ENCODE data around the gene EBP. TPM values are rescaled to one million over a fixed set of nuclear protein-coding genes. Genes with fewer than 3 reads are reported as not detected.
"Not testable (repeated sequence)": the region's sequence is repeated elsewhere in the genome, so short reads cannot be mapped to it uniquely, and the experiment has no call there.

EBP gene
- total RNA-seq, 1 donor: 45.6 TPM

- no peaks in the 10 kb centered on the region for H3K9me3 ChIP-seq (ENCODE audit: low read depth, low read length)
- no peak for DNase-seq (ENCODE audit: insufficient read length, low spot score, missing footprints)
- H3K36me3 ChIP-seq (ENCODE audit: insufficient read depth, low read length): no peaks in the 10 kb centered on the region
- no peak overlapping the region for H3K27ac ChIP-seq (ENCODE audit: low read depth, low read length)
- H3K4me2 ChIP-seq (ENCODE audit: insufficient read depth, low read length): no peak overlapping the region
- TF ChIP-seq CTCF (IDR thresholded peaks at IDR 0.05; ENCODE audit: extremely low read depth, low read depth, low read length): no peak
- peaks cover 14% of the 10 kb centered on the region for H3K4me1 ChIP-seq (ENCODE audit: insufficient read depth, low read length)
- H3K4me3 ChIP-seq (ENCODE audit: insufficient read depth, low read length): no peak overlapping the region
- no peaks in the 10 kb centered on the region for H4K20me1 ChIP-seq (ENCODE audit: insufficient read depth, low read length)
- no peak overlapping the region for H2AFZ ChIP-seq (ENCODE audit: low read length)
- H3K27me3 ChIP-seq (ENCODE audit: insufficient read depth, low read length): no peaks in the 10 kb centered on the region
- peaks cover 15% of the 10 kb centered on the region for H3K79me2 ChIP-seq (ENCODE audit: insufficient read depth, low read length)
These were observed 19.7 kb downstream of the EBP start for GRCh38 chrX:48541140-48541814.

- H4K20me1 ChIP-seq (ENCODE audit: insufficient read depth, low read length): no peaks in the 10 kb centered on the region
- no peak overlapping the region for H3K27ac ChIP-seq (ENCODE audit: low read depth, low read length)
- H3K4me1 ChIP-seq (ENCODE audit: insufficient read depth, low read length): no peaks in the 10 kb centered on the region
- DNase-seq (ENCODE audit: insufficient read length, low spot score, missing footprints): no peak
- H3K4me2 ChIP-seq (ENCODE audit: insufficient read depth, low read length): no peak overlapping the region
- no peak overlapping the region for H3K4me3 ChIP-seq (ENCODE audit: insufficient read depth, low read length)
- no peaks in the 10 kb centered on the region for H3K27me3 ChIP-seq (ENCODE audit: insufficient read depth, low read length)
- no peaks in the 10 kb centered on the region for H3K9me3 ChIP-seq (ENCODE audit: low read depth, low read length)
- H2AFZ ChIP-seq (ENCODE audit: low read length): no peak overlapping the region
- peaks cover 8% of the 10 kb centered on the region for H3K36me3 ChIP-seq (ENCODE audit: insufficient read depth, low read length)
- TF ChIP-seq CTCF (IDR thresholded peaks at IDR 0.05; ENCODE audit: extremely low read depth, low read depth, low read length): no peak
- no peaks in the 10 kb centered on the region for H3K79me2 ChIP-seq (ENCODE audit: insufficient read depth, low read length)
These were observed 27.3 kb downstream of the EBP start for GRCh38 chrX:48548871-48549270.

- H3K27ac ChIP-seq (ENCODE audit: low read depth, low read length); H3K27me3 ChIP-seq (ENCODE audit: insufficient read depth, low read length); H2AFZ ChIP-seq (ENCODE audit: low read length); H4K20me1 ChIP-seq (ENCODE audit: insufficient read depth, low read length); H3K4me2 ChIP-seq (ENCODE audit: insufficient read depth, low read length); H3K9me3 ChIP-seq (ENCODE audit: low read depth, low read length); H3K4me1 ChIP-seq (ENCODE audit: insufficient read depth, low read length); H3K79me2 ChIP-seq (ENCODE audit: insufficient read depth, low read length); DNase-seq (ENCODE audit: insufficient read length, low spot score, missing footprints); H3K4me3 ChIP-seq (ENCODE audit: insufficient read depth, low read length): not testable (repeated sequence)
- peaks cover 19% of the 10 kb centered on the region for H3K36me3 ChIP-seq (ENCODE audit: insufficient read depth, low read length)
These were observed 34.2 kb downstream of the EBP start for GRCh38 chrX:48555731-48556325.

- no peak for TF ChIP-seq CTCF (IDR thresholded peaks at IDR 0.05; ENCODE audit: extremely low read depth, low read depth, low read length)
- Histone ChIP-seq H3K4me3 (ENCODE audit: insufficient read depth, low read length) (no peak overlapping the region), H3K79me2 (ENCODE audit: insufficient read depth, low read length) (no peaks in the 10 kb centered on the region), H3K4me2 (ENCODE audit: insufficient read depth, low read length) (no peak overlapping the region), H3K4me1 (ENCODE audit: insufficient read depth, low read length) (peaks cover 3% of the 10 kb centered on the region), H3K36me3 (ENCODE audit: insufficient read depth, low read length) (peaks cover 19% of the 10 kb centered on the region), H2AFZ (ENCODE audit: low read length) (no peak overlapping the region), H3K9me3 (ENCODE audit: low read depth, low read length) (no peaks in the 10 kb centered on the region), H4K20me1 (ENCODE audit: insufficient read depth, low read length) (peaks cover 5% of the 10 kb centered on the region), H3K27me3 (ENCODE audit: insufficient read depth, low read length) (no peaks in the 10 kb centered on the region), H3K27ac (ENCODE audit: low read depth, low read length) (peak overlapping the region; percentile 19)
- peak; percentile 91 for DNase-seq (ENCODE audit: insufficient read length, low spot score, missing footprints)
These were observed 36.7 kb downstream of the EBP start for GRCh38 chrX:48558271-48558670.
